Trophoblast cell (in vitro differentiated cells and primary cell): ENCODE data around the gene GABRD.

ENCODE experiments used
- DNase-seq, 2 donors: peaks; one replicate each; pipeline ENCODE4 v3.0.0-alpha.2; 2016
- H2AFZ ChIP-seq: 2 replicates; pipeline ENCODE4 v1.6.1; 2013; ENCODE audit warnings: low read length, moderate library complexity, mild to moderate bottlenecking; ENCODE audit not compliant: insufficient read depth, poor library complexity
- H2AK5ac ChIP-seq: 2 replicates; pipeline ENCODE4 v1.6.1; 2013; ENCODE audit warnings: mild to moderate bottlenecking, low read length
- H2BK120ac ChIP-seq: 2 replicates; pipeline ENCODE4 v1.6.1; 2013; ENCODE audit warnings: low read length, mild to moderate bottlenecking, moderate library complexity; ENCODE audit not compliant: insufficient read depth, poor library complexity
- H2BK12ac ChIP-seq: 2 replicates; pipeline ENCODE4 v1.6.1; 2013; ENCODE audit warnings: mild to moderate bottlenecking, low read length, moderate library complexity
- H2BK5ac ChIP-seq: 2 replicates; pipeline ENCODE4 v1.6.1; 2013; ENCODE audit warnings: low read length, low read depth, moderate library complexity, mild to moderate bottlenecking; ENCODE audit not compliant: poor library complexity
- H3K14ac ChIP-seq: 2 replicates; pipeline ENCODE4 v1.6.1; 2013; ENCODE audit warnings: mild to moderate bottlenecking, low read length
- H3K18ac ChIP-seq: 2 replicates; pipeline ENCODE4 v1.6.1; 2013; ENCODE audit warnings: mild to moderate bottlenecking, low read length
- H3K23ac ChIP-seq: 2 replicates; pipeline ENCODE4 v1.6.1; 2013; ENCODE audit warnings: low read length
- H3K27ac ChIP-seq: 2 replicates; pipeline ENCODE4 v1.5.1; 2013; ENCODE audit warnings: low read depth, mild to moderate bottlenecking, inconsistent platforms, low read length, moderate library complexity
- H3K27me3 ChIP-seq: 2 replicates; pipeline ENCODE4 v1.6.1; 2013; ENCODE audit warnings: inconsistent platforms, mild to moderate bottlenecking, low read length, moderate library complexity; ENCODE audit not compliant: insufficient read depth
- H3K36me3 ChIP-seq, 2 experiments: 1 replicate in 1 of 2; 2 replicates in 1 of 2; pipeline ENCODE4 v1.6.1; 2013; ENCODE audit warnings: low read length in 2 of 2, mild to moderate bottlenecking in 2 of 2, moderate library complexity in 1 of 2; ENCODE audit not compliant: insufficient read depth in 2 of 2, control insufficient read depth in 1 of 2
- H3K4ac ChIP-seq: 2 replicates; pipeline ENCODE4 v1.6.1; 2013; ENCODE audit warnings: low read depth, mild to moderate bottlenecking, low read length, moderate library complexity
- H3K4me1 ChIP-seq, 2 experiments: 1 replicate in 1 of 2; 2 replicates in 1 of 2; pipeline ENCODE4 v1.6.1; 2013; ENCODE audit warnings: low read length in 2 of 2, mild to moderate bottlenecking in 2 of 2, moderate library complexity in 1 of 2; ENCODE audit not compliant: insufficient read depth in 2 of 2, control insufficient read depth in 1 of 2
- H3K4me2 ChIP-seq: 2 replicates; pipeline ENCODE4 v1.6.1; 2013; ENCODE audit warnings: inconsistent platforms, mild to moderate bottlenecking, low read length, moderate library complexity
- H3K4me3 ChIP-seq: 2 replicates; pipeline ENCODE4 v1.5.1; 2013; ENCODE audit warnings: mild to moderate bottlenecking, low read depth, low read length, inconsistent platforms
- H3K79me1 ChIP-seq: one replicate; pipeline ENCODE4 v1.6.1; 2013; ENCODE audit warnings: low read length
- H3K79me2 ChIP-seq: 2 replicates; pipeline ENCODE4 v1.6.1; 2013; ENCODE audit warnings: low read length, mild to moderate bottlenecking; ENCODE audit not compliant: control insufficient read depth, insufficient read depth, poor library complexity
- H3K9ac ChIP-seq: 2 replicates; pipeline ENCODE4 v1.6.1; 2013; ENCODE audit warnings: mild to moderate bottlenecking, low read length
- H3K9me3 ChIP-seq: 2 replicates; pipeline ENCODE4 v1.6.1; 2013; ENCODE audit warnings: low read depth, mild to moderate bottlenecking, control low read depth, inconsistent platforms, low read length; ENCODE audit not compliant: insufficient read depth
- H4K12ac ChIP-seq: 2 replicates; pipeline ENCODE4 v1.6.1; 2013; ENCODE audit warnings: low read depth, mild to moderate bottlenecking, low read length, moderate library complexity
- H4K8ac ChIP-seq: 2 replicates; pipeline ENCODE4 v1.6.1; 2013; ENCODE audit warnings: low read depth, mild to moderate bottlenecking, low read length, moderate library complexity
- H4K91ac ChIP-seq: one replicate; pipeline ENCODE4 v1.6.1; 2013; ENCODE audit warnings: low read depth, mild to moderate bottlenecking, low read length, moderate library complexity
- WGBS: extraction: QIAGEN DNeasy Blood & Tissue Kit; methylation state at CpG from one replicate; pipeline ENCODE4 v1.1.7; 2013; ENCODE audit warnings: missing lambda C conversion rate; ENCODE audit not compliant: insufficient read length, insufficient coverage; ENCODE audit errors: extremely low coverage; 5-methylcytosine and 5-hydroxymethylcytosine counted together

GABRD gene

GRCh38 chr1:2004856-2005255 lies 14.3 kb upstream of the GABRD start:
- H2BK5ac ChIP-seq, result no peak overlapping the region

GRCh38 chr1:2009101-2010053 lies 9.8 kb upstream of the GABRD start:
- no CpG with 5 or more reads among the region's 27 CpGs for WGBS
- H3K27me3 ChIP-seq, result no peaks in the 10 kb centered on the region

More at GRCh38 chr1:2004856-2005255, 14.3 kb upstream of the GABRD start:
- Histone ChIP-seq H3K27ac (no peak overlapping the region), H3K79me2 (no peaks in the 10 kb centered on the region), H3K14ac (no peak overlapping the region), H3K27me3 (no peaks in the 10 kb centered on the region), H3K9me3 (no peaks in the 10 kb centered on the region), H3K23ac (no peak overlapping the region), H2AK5ac (no peak overlapping the region), H3K4ac (no peak overlapping the region), H3K9ac (no peak overlapping the region), H4K91ac (no peak overlapping the region), H4K8ac (no peak overlapping the region), H3K4me3 (no peak overlapping the region), H2BK12ac (no peak overlapping the region), H3K36me3 (no peaks in the 10 kb centered on the region), H3K79me1 (peaks cover 4% of the 10 kb centered on the region), H3K4me1 (peaks cover 8 to 15% of the 10 kb centered on the region in 2 experiments), H2AFZ (no peak overlapping the region), H4K12ac (no peak overlapping the region), H3K4me2 (no peak overlapping the region), H3K18ac (no peak overlapping the region), H2BK120ac (no peak overlapping the region)
- no peak for DNase-seq
- WGBS, result no CpG with 5 or more reads among the region's 21 CpGs

GRCh38 chr1:2014181-2014580 lies 5.0 kb upstream of the GABRD start:
- Histone ChIP-seq H3K9me3 (no peaks in the 10 kb centered on the region), H4K8ac (no peak overlapping the region), H2BK5ac (no peak overlapping the region), H3K14ac (no peak overlapping the region), H3K9ac (no peak overlapping the region), H2BK120ac (no peak overlapping the region), H2AK5ac (no peak overlapping the region), H3K4ac (no peak overlapping the region), H3K79me2 (no peaks in the 10 kb centered on the region), H3K27me3 (peaks cover 10% of the 10 kb centered on the region), H2BK12ac (no peak overlapping the region), H2AFZ (no peak overlapping the region), H4K91ac (no peak overlapping the region), H3K23ac (no peak overlapping the region), H3K4me1 (no peaks in the 10 kb centered on the region), H3K79me1 (no peaks in the 10 kb centered on the region), H4K12ac (no peak overlapping the region), H3K4me2 (no peak overlapping the region), H3K18ac (no peak overlapping the region), H3K27ac (no peak overlapping the region), H3K36me3 (no peaks in the 10 kb centered on the region), H3K4me3 (no peak overlapping the region)
- WGBS, result no CpG with 5 or more reads among the region's 15 CpGs
- DNase-seq, result no peak

More at GRCh38 chr1:2009101-2010053, 9.8 kb upstream of the GABRD start:
- no peak overlapping the region for H4K91ac ChIP-seq
- no peak overlapping the region for H3K9ac ChIP-seq
- no peaks in the 10 kb centered on the region for H3K9me3 ChIP-seq
- H3K79me1 ChIP-seq, result no peaks in the 10 kb centered on the region
- H4K12ac ChIP-seq, result no peak overlapping the region
- no peak overlapping the region for H3K14ac ChIP-seq
- no peak overlapping the region for H3K27ac ChIP-seq
- H2AFZ ChIP-seq, result no peak overlapping the region
- H3K4ac ChIP-seq, result no peak overlapping the region
- DNase-seq, result no peak
- no peaks in the 10 kb centered on the region for H3K36me3 ChIP-seq
- H3K4me1 ChIP-seq, result no peaks in the 10 kb centered on the region
- no peak overlapping the region for H2BK5ac ChIP-seq
- no peaks in the 10 kb centered on the region for H3K79me2 ChIP-seq
- H3K4me3 ChIP-seq, result no peak overlapping the region
- H3K23ac ChIP-seq, result no peak overlapping the region
- H2BK120ac ChIP-seq, result no peak overlapping the region
- H2AK5ac ChIP-seq, result no peak overlapping the region
- no peak overlapping the region for H2BK12ac ChIP-seq
- H3K18ac ChIP-seq, result no peak overlapping the region
- H4K8ac ChIP-seq, result no peak overlapping the region
- no peak overlapping the region for H3K4me2 ChIP-seq

GRCh38 chr1:2014741-2015735 lies 4.1 kb upstream of the GABRD start:
- no peaks in the 10 kb centered on the region for H3K9me3 ChIP-seq
- WGBS, result no CpG with 5 or more reads among the region's 34 CpGs
- no peak overlapping the region for H4K12ac ChIP-seq

More at GRCh38 chr1:2014741-2015735, 4.1 kb upstream of the GABRD start:
- Histone ChIP-seq H3K18ac (no peak overlapping the region), H2AFZ (no peak overlapping the region), H3K4me2 (no peak overlapping the region), H4K91ac (no peak overlapping the region), H3K23ac (no peak overlapping the region), H4K8ac (no peak overlapping the region), H3K79me2 (no peaks in the 10 kb centered on the region), H3K79me1 (no peaks in the 10 kb centered on the region), H3K27ac (no peak overlapping the region), H3K4me1 (no peaks in the 10 kb centered on the region), H3K27me3 (peaks cover 19% of the 10 kb centered on the region), H2BK12ac (no peak overlapping the region), H2BK120ac (no peak overlapping the region), H3K9ac (no peak overlapping the region), H2BK5ac (no peak overlapping the region), H3K14ac (no peak overlapping the region), H3K4ac (no peak overlapping the region), H3K36me3 (no peaks in the 10 kb centered on the region), H2AK5ac (no peak overlapping the region), H3K4me3 (no peak overlapping the region)
- DNase-seq, result no peak
